Measurements from ENCODE around the gene MYO9B. TPM values are rescaled to one million over a fixed set of nuclear protein-coding genes. Genes with fewer than 3 reads are reported as not detected.

Gene MYO9B
- total and polyA plus RNA-seq, 9 of the 15 experiments (the other 6 are each of a cell fraction or from before 2014, with no cell fraction given), result 2.4 to 77.6 (median 23.0) TPM

DNA sequence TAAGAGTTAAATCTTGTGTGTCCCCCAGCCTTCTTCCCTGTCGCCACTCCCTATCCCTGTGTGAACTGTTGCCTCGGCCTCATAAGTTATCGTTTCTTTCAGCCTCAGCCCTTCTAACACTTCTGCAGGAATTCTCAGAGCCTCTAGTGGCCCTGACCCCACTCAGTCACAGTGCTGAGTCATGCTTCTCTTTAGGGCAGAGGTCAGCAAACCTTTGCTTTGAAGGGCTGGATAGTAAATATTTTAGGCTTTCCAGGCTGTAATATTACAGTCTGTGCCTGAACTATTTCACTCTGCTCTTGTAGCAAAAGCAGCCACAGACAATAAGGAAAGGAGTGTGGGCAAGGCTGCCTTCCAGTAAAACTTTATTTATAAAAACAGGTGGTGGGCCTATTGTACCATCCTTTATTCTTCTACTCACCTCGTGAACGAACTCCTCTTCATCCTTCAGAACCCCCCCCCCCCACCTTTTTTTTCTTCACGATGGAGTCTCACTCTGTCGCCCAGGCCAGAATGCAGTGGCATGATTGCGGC is 22.1 kb downstream of the MYO9B start (continued):
- TF ChIP-seq, protein P1, sequence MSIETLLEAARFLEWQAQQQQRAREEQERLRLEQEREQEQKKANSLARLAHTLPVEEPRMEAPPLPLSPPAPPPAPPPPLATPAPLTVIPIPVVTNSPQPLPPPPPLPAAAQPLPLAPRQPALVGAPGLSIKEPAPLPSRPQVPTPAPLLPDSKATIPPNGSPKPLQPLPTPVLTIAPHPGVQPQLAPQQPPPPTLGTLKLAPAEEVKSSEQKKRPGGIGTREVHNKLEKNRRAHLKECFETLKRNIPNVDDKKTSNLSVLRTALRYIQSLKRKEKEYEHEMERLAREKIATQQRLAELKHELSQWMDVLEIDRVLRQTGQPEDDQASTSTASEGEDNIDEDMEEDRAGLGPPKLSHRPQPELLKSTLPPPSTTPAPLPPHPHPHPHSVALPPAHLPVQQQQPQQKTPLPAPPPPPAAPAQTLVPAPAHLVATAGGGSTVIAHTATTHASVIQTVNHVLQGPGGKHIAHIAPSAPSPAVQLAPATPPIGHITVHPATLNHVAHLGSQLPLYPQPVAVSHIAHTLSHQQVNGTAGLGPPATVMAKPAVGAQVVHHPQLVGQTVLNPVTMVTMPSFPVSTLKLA (conservative IDR thresholded peaks at IDR 0.05), result no peak
- no peak for TF ChIP-seq FOXM1 (IDR thresholded peaks at IDR 0.05; ENCODE audit: low read depth)
- no peak for TF ChIP-seq FOXM1 (CRISPR knock-in tag; IDR thresholded peaks at IDR 0.05; ENCODE audit: low read depth)
- TF ChIP-seq, protein P2, sequence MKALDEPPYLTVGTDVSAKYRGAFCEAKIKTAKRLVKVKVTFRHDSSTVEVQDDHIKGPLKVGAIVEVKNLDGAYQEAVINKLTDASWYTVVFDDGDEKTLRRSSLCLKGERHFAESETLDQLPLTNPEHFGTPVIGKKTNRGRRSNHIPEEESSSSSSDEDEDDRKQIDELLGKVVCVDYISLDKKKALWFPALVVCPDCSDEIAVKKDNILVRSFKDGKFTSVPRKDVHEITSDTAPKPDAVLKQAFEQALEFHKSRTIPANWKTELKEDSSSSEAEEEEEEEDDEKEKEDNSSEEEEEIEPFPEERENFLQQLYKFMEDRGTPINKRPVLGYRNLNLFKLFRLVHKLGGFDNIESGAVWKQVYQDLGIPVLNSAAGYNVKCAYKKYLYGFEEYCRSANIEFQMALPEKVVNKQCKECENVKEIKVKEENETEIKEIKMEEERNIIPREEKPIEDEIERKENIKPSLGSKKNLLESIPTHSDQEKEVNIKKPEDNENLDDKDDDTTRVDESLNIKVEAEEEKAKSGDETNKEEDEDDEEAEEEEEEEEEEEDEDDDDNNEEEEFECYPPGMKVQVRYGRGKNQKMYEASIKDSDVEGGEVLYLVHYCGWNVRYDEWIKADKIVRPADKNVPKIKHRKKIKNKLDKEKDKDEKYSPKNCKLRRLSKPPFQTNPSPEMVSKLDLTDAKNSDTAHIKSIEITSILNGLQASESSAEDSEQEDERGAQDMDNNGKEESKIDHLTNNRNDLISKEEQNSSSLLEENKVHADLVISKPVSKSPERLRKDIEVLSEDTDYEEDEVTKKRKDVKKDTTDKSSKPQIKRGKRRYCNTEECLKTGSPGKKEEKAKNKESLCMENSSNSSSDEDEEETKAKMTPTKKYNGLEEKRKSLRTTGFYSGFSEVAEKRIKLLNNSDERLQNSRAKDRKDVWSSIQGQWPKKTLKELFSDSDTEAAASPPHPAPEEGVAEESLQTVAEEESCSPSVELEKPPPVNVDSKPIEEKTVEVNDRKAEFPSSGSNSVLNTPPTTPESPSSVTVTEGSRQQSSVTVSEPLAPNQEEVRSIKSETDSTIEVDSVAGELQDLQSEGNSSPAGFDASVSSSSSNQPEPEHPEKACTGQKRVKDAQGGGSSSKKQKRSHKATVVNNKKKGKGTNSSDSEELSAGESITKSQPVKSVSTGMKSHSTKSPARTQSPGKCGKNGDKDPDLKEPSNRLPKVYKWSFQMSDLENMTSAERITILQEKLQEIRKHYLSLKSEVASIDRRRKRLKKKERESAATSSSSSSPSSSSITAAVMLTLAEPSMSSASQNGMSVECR (CRISPR knock-in tag; IDR thresholded peaks at IDR 0.05), result no peak
- TF ChIP-seq NRF1 (conservative IDR thresholded peaks at IDR 0.05 in 1 of 2, IDR thresholded peaks at IDR 0.05 in 1 of 2), result no peak
- TF ChIP-seq, protein P3, sequence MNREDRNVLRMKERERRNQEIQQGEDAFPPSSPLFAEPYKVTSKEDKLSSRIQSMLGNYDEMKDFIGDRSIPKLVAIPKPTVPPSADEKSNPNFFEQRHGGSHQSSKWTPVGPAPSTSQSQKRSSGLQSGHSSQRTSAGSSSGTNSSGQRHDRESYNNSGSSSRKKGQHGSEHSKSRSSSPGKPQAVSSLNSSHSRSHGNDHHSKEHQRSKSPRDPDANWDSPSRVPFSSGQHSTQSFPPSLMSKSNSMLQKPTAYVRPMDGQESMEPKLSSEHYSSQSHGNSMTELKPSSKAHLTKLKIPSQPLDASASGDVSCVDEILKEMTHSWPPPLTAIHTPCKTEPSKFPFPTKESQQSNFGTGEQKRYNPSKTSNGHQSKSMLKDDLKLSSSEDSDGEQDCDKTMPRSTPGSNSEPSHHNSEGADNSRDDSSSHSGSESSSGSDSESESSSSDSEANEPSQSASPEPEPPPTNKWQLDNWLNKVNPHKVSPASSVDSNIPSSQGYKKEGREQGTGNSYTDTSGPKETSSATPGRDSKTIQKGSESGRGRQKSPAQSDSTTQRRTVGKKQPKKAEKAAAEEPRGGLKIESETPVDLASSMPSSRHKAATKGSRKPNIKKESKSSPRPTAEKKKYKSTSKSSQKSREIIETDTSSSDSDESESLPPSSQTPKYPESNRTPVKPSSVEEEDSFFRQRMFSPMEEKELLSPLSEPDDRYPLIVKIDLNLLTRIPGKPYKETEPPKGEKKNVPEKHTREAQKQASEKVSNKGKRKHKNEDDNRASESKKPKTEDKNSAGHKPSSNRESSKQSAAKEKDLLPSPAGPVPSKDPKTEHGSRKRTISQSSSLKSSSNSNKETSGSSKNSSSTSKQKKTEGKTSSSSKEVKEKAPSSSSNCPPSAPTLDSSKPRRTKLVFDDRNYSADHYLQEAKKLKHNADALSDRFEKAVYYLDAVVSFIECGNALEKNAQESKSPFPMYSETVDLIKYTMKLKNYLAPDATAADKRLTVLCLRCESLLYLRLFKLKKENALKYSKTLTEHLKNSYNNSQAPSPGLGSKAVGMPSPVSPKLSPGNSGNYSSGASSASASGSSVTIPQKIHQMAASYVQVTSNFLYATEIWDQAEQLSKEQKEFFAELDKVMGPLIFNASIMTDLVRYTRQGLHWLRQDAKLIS (CRISPR knock-in tag; IDR thresholded peaks at IDR 0.05), result no peak
- no peak for TF ChIP-seq ZNF175 (CRISPR knock-in tag; IDR thresholded peaks at IDR 0.05; ENCODE audit: low read depth)
- TF ChIP-seq, protein P4, sequence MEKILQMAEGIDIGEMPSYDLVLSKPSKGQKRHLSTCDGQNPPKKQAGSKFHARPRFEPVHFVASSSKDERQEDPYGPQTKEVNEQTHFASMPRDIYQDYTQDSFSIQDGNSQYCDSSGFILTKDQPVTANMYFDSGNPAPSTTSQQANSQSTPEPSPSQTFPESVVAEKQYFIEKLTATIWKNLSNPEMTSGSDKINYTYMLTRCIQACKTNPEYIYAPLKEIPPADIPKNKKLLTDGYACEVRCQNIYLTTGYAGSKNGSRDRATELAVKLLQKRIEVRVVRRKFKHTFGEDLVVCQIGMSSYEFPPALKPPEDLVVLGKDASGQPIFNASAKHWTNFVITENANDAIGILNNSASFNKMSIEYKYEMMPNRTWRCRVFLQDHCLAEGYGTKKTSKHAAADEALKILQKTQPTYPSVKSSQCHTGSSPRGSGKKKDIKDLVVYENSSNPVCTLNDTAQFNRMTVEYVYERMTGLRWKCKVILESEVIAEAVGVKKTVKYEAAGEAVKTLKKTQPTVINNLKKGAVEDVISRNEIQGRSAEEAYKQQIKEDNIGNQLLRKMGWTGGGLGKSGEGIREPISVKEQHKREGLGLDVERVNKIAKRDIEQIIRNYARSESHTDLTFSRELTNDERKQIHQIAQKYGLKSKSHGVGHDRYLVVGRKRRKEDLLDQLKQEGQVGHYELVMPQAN (IDR thresholded peaks at IDR 0.05; ENCODE audit: borderline replicate concordance), result no peak
- TF ChIP-seq EHMT2 (IDR thresholded peaks at IDR 0.05), result no peak
- no peak for TF ChIP-seq MEF2A (IDR thresholded peaks at IDR 0.05; ENCODE audit: control insufficient read depth, low read depth, low read length)
- TF ChIP-seq LCOR (CRISPR knock-in tag; IDR thresholded peaks at IDR 0.05), result no peak
- TF ChIP-seq, protein P5, sequence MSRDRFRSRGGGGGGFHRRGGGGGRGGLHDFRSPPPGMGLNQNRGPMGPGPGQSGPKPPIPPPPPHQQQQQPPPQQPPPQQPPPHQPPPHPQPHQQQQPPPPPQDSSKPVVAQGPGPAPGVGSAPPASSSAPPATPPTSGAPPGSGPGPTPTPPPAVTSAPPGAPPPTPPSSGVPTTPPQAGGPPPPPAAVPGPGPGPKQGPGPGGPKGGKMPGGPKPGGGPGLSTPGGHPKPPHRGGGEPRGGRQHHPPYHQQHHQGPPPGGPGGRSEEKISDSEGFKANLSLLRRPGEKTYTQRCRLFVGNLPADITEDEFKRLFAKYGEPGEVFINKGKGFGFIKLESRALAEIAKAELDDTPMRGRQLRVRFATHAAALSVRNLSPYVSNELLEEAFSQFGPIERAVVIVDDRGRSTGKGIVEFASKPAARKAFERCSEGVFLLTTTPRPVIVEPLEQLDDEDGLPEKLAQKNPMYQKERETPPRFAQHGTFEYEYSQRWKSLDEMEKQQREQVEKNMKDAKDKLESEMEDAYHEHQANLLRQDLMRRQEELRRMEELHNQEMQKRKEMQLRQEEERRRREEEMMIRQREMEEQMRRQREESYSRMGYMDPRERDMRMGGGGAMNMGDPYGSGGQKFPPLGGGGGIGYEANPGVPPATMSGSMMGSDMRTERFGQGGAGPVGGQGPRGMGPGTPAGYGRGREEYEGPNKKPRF (IDR thresholded peaks at IDR 0.05; ENCODE audit: low read depth, low read length), result no peak
- TF ChIP-seq EGR1 (conservative IDR thresholded peaks at IDR 0.05), result no peak
